ENCODE measurements around the gene MRGPRF. TPM values are rescaled to one million over a fixed set of nuclear protein-coding genes. Genes with fewer than 3 reads are reported as not detected.

The MRGPRF gene
- total RNA-seq, 1 donor from 2014 or later, result 8.8 TPM

GRCh38 chr11:69030301-69030700 is 17.3 kb upstream of the MRGPRF start:
- Mint-ChIP-seq H3K4me1 (ENCODE audit: low read depth) (no peaks in the 10 kb centered on the region), H3K27me3 (ENCODE audit: low read depth) (peaks cover 11% of the 10 kb centered on the region), H3K36me3 (ENCODE audit: low read depth) (peaks cover 2% of the 10 kb centered on the region), H3K4me3 (ENCODE audit: unreplicated experiment) (no peak overlapping the region), H3K27ac (ENCODE audit: unreplicated experiment) (no peak overlapping the region), H3K9me3 (ENCODE audit: low read depth) (no peaks in the 10 kb centered on the region)
- TF ChIP-seq, protein P1, sequence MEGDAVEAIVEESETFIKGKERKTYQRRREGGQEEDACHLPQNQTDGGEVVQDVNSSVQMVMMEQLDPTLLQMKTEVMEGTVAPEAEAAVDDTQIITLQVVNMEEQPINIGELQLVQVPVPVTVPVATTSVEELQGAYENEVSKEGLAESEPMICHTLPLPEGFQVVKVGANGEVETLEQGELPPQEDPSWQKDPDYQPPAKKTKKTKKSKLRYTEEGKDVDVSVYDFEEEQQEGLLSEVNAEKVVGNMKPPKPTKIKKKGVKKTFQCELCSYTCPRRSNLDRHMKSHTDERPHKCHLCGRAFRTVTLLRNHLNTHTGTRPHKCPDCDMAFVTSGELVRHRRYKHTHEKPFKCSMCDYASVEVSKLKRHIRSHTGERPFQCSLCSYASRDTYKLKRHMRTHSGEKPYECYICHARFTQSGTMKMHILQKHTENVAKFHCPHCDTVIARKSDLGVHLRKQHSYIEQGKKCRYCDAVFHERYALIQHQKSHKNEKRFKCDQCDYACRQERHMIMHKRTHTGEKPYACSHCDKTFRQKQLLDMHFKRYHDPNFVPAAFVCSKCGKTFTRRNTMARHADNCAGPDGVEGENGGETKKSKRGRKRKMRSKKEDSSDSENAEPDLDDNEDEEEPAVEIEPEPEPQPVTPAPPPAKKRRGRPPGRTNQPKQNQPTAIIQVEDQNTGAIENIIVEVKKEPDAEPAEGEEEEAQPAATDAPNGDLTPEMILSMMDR (IDR thresholded peaks at IDR 0.05), result no peak
- DNase-seq (ENCODE audit: low spot score), result no peak

- Mint-ChIP-seq H3K27ac (ENCODE audit: unreplicated experiment) (no peak overlapping the region), H3K36me3 (ENCODE audit: low read depth) (peaks cover 2% of the 10 kb centered on the region), H3K4me1 (ENCODE audit: low read depth) (no peaks in the 10 kb centered on the region), H3K9me3 (ENCODE audit: low read depth) (no peaks in the 10 kb centered on the region), H3K4me3 (ENCODE audit: unreplicated experiment) (no peak overlapping the region), H3K27me3 (ENCODE audit: low read depth) (peaks cover 11% of the 10 kb centered on the region)
- TF ChIP-seq, protein P1 (IDR thresholded peaks at IDR 0.05), result no peak
- DNase-seq (ENCODE audit: low spot score), result no peak
Measured at GRCh38 chr11:69027704-69028372, 14.8 kb upstream of the MRGPRF start.

- no peak for DNase-seq (ENCODE audit: low spot score)
- Mint-ChIP-seq H3K27me3 (ENCODE audit: low read depth) (no peaks in the 10 kb centered on the region), H3K36me3 (ENCODE audit: low read depth) (no peaks in the 10 kb centered on the region), H3K9me3 (ENCODE audit: low read depth) (no peaks in the 10 kb centered on the region), H3K4me3 (ENCODE audit: unreplicated experiment) (no peak overlapping the region), H3K4me1 (ENCODE audit: low read depth) (peaks cover 4% of the 10 kb centered on the region), H3K27ac (ENCODE audit: unreplicated experiment) (no peak overlapping the region)
- TF ChIP-seq, protein P1 (IDR thresholded peaks at IDR 0.05), result no peak
Measured at GRCh38 chr11:69024509-69024908, 11.5 kb upstream of the MRGPRF start.

DNA sequence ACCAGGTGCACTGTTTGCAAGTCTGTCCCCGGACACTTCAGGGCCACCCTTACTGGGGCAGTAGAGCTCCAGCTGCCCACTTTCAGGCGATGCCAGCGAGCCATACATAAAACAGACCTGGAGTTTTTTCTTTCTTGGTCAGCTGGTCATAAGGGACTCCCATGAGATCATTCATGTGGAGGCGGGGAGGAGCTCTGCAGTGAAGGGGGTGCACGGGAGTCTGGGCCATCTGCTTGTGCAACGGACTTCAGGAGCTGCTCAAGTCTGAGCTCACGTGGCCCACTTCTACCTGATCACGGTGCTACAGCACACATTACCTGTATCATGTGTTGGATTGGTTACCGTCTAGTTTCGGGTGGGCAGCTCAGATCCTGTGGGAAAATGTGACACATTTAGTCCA is 9.2 kb upstream of the MRGPRF start:
- Mint-ChIP-seq H3K27me3 (ENCODE audit: low read depth) (no peaks in the 10 kb centered on the region), H3K4me3 (ENCODE audit: unreplicated experiment) (no peak overlapping the region), H3K4me1 (ENCODE audit: low read depth) (peaks cover 4% of the 10 kb centered on the region), H3K9me3 (ENCODE audit: low read depth) (peaks cover under 1% of the 10 kb centered on the region), H3K27ac (ENCODE audit: unreplicated experiment) (no peak overlapping the region), H3K36me3 (ENCODE audit: low read depth) (no peaks in the 10 kb centered on the region)
- TF ChIP-seq, protein P1 (IDR thresholded peaks at IDR 0.05), result no peak
- DNase-seq (ENCODE audit: low spot score), result no peak

DNA sequence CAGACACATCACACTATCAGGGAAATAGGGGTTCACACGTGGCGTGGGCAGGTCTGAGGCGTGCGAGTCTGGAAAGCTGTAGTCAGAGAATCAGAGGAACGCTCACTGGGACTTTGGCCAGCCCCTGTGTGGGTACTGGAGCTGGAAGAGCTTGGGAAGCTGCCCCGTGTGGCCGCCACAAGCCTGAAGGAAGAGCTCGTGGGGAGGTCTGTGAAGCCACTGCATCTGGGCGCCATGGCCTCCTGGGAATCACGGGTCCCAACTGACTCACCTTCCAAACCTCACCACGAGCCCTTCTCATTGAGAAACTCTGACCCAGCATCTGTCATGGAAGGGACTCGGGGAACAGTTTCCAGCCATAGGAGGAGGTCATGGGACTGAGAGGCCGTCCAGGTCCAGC is 5.9 kb upstream of the MRGPRF start:
- no peak for DNase-seq (ENCODE audit: low spot score)
- H3K27ac Mint-ChIP-seq (ENCODE audit: unreplicated experiment), result no peak overlapping the region
- H3K36me3 Mint-ChIP-seq (ENCODE audit: low read depth), result no peaks in the 10 kb centered on the region
- TF ChIP-seq, protein P1 (IDR thresholded peaks at IDR 0.05), result no peak
- peaks cover 12% of the 10 kb centered on the region for H3K4me1 Mint-ChIP-seq (ENCODE audit: low read depth)
- peaks cover 5% of the 10 kb centered on the region for H3K9me3 Mint-ChIP-seq (ENCODE audit: low read depth)
- no peaks in the 10 kb centered on the region for H3K27me3 Mint-ChIP-seq (ENCODE audit: low read depth)
- no peak overlapping the region for H3K4me3 Mint-ChIP-seq (ENCODE audit: unreplicated experiment)

All from chondrocyte (in vitro differentiated cells).